Effector memory CD4-positive, alpha-beta T cell (primary cell): ENCODE measurements around the gene RAB40C.

Experiments
- DNase-seq, 3 donors: peaks; one replicate each; pipeline ENCODE4 v3.0.0-alpha.2; 2020
- H3K27ac ChIP-seq: 2 replicates; pipeline ENCODE4 v1.7.0; 2013; ENCODE audit warnings: mild to moderate bottlenecking, low read length, moderate library complexity; ENCODE audit not compliant: insufficient read depth, poor library complexity, severe bottlenecking
- H3K27me3 ChIP-seq: replicated peaks from 2 replicates; pipeline ENCODE4 v1.7.0; 2013; ENCODE audit warnings: mild to moderate bottlenecking, low read length; ENCODE audit not compliant: insufficient read depth, control insufficient read depth, poor library complexity, severe bottlenecking
- H3K36me3 ChIP-seq: 2 replicates; pipeline ENCODE4 v1.7.0; 2013; ENCODE audit warnings: mild to moderate bottlenecking, low read length, moderate library complexity; ENCODE audit not compliant: control insufficient read depth, insufficient read depth
- H3K4me1 ChIP-seq: 2 replicates; pipeline ENCODE4 v1.7.0; 2013; ENCODE audit warnings: low read length, mild to moderate bottlenecking; ENCODE audit not compliant: control insufficient read depth, insufficient read depth, poor library complexity, severe bottlenecking
- H3K4me3 ChIP-seq: 2 replicates; pipeline ENCODE4 v1.7.0; 2013; ENCODE audit warnings: low read length, low read depth, mild to moderate bottlenecking; ENCODE audit not compliant: insufficient read depth, poor library complexity, severe bottlenecking
- H3K9me3 ChIP-seq: 2 replicates; pipeline ENCODE4 v1.7.0; 2013; ENCODE audit warnings: mild to moderate bottlenecking, low read length, moderate library complexity; ENCODE audit not compliant: control insufficient read depth

The RAB40C gene

DNA sequence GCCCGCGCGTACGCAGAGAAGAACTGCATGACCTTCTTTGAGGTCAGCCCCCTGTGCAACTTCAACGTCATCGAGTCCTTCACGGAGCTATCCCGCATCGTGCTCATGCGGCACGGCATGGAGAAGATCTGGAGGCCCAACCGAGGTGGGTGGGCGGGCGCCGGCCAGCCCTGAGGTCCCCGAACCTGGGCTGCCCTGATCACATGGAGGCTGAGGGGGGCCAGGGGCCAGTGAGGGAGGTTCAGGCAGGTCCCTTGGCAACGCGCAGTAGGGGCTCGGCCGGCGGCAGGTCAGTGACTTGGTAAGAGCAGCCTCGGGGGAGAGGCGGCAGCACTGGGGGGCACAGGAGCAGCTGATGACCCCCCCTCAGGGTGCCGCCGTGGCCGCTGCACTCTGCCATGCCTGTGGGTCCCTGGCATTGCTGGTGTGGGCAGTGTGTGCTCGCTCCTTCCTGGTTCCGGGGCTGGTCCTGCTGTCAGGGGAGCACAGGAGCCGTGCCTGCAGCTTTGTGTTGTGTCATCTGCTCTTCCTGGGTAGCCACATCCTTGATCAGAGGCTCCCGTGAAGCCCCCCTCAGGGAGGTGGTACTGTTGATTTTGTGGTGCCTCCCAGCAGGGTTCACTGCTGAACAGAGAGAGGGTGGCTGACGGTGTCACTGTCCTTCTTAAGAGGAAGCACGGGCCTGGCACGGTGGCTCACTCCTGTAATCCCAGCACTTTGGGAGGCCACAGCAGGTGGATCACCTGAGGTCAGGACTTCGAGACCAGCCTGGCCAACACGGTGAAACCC lies 36.3 kb downstream of the RAB40C start:
- Histone ChIP-seq H3K4me3 (no peak overlapping the region), H3K36me3 (peaks cover 11% of the 10 kb centered on the region), H3K4me1 (no peaks in the 10 kb centered on the region), H3K9me3 (no peaks in the 10 kb centered on the region), H3K27ac (no peak overlapping the region), H3K27me3 (no peaks in the 10 kb centered on the region)
- DNase-seq: no peak

DNA sequence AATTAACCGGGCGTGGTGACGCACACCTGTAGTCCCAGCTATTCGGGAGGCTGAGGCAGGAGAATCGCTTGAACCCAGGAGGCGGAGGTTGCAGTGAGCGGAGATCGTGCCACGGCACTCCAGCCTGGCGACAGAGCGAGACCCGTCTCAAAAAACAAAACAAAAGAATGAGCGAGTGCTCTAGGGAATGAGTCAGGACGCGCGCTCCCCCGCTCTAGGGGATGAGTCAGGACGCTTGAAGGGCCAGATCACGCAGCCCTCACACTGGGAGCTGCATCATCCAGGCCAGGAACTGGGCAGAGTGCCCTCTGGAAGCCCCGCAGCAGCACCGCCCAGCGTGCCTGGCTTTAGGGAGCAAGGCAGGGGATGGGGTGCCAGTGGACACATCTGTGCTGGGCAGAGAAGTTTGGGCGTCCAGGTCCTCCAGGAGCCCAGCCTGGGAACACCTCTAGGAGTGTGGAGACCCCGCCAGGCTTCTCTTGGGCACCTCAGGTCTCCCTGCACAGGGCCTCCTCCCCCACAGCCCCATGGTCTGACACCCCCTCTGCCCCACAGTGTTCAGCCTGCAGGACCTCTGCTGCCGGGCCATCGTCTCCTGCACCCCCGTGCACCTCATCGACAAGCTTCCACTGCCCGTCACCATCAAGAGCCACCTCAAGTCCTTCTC lies 37.1 kb downstream of the RAB40C start:
- no peaks in the 10 kb centered on the region for H3K4me1 ChIP-seq
- no peak overlapping the region for H3K4me3 ChIP-seq
- H3K9me3 ChIP-seq: no peaks in the 10 kb centered on the region
- no peak overlapping the region for H3K27ac ChIP-seq
- peaks cover 11% of the 10 kb centered on the region for H3K36me3 ChIP-seq
- H3K27me3 ChIP-seq: no peaks in the 10 kb centered on the region
- no peak for DNase-seq

DNA sequence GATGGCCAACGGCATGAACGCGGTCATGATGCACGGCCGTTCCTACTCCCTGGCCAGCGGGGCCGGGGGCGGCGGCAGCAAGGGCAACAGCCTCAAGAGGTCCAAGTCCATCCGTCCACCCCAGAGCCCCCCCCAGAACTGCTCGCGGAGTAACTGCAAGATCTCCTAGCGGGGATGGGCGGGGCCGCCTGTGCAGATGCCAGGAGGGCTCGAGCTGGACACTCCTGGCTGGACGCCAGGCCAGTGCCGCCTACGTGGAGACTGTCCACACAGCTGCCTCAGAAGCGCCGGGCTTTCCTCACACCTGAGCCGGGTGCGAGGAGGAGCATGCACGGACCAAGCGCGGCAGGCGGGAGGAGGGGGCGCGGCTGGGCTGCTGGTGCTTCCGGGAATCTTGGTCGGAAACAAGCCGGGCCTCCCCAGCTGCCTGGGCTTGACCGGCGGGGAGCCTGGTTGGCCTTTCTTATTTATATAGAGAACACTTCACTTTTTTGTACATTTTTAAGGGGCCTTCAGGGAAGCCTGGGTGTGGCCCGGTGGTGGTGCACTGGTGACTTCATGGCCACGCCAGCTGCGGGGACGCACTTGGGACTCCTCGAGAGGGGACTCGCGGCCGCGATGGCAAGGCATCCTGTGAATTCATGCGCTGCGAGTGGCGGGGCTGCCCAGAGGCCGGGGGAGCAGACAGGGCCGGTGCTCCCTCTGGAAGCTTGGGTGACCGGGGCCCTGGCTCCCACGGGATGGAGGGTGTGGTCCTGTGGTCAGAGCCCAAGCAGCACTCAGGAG lies 37.8 kb downstream of the RAB40C start:
- DNase-seq: no peak
- no peaks in the 10 kb centered on the region for H3K9me3 ChIP-seq
- H3K27ac ChIP-seq: no peak overlapping the region
- no peak overlapping the region for H3K4me3 ChIP-seq
- H3K36me3 ChIP-seq: peaks cover 11% of the 10 kb centered on the region
- no peaks in the 10 kb centered on the region for H3K4me1 ChIP-seq
- H3K27me3 ChIP-seq: no peaks in the 10 kb centered on the region

DNA sequence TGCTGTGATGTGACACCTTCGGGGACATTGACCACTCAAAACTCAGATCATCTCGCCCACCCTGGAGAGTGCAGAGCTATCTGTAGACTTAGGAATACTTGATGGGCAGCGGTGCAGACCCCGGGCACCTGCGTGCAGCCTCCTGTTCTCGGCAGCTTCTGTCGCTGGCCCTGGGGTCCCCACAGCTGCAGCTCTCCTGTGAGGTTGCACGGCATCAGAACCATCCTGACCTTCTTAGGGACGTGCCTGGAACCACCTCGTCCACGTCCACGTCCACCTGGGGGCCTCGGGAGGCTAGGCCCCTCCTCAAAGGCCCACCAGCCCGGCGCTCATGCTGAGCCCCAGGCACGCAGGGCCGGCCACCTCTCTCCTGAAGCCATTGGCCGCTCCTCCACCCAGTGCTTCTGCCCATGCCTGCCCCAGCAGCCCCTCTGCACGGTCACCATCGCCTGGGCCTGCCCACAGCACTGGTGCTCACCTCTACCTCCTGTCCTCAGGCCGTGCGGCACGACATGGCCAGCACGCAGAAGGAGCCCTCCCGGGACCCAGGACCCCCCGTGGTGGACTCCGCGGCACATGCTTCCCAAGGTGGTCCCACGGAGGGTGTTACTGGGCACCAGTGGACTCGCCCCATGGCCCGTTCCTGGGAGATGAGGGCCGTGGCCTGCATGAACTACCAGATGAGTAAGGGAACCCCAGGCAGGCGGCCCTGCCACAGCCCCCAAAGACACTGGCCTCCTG lies 38.6 kb downstream of the RAB40C start:
- H3K4me3 ChIP-seq: no peak overlapping the region
- DNase-seq: no peak
- H3K9me3 ChIP-seq: no peaks in the 10 kb centered on the region
- no peak overlapping the region for H3K27ac ChIP-seq
- H3K27me3 ChIP-seq: no peaks in the 10 kb centered on the region
- peaks cover 11% of the 10 kb centered on the region for H3K36me3 ChIP-seq
- H3K4me1 ChIP-seq: no peaks in the 10 kb centered on the region

DNA sequence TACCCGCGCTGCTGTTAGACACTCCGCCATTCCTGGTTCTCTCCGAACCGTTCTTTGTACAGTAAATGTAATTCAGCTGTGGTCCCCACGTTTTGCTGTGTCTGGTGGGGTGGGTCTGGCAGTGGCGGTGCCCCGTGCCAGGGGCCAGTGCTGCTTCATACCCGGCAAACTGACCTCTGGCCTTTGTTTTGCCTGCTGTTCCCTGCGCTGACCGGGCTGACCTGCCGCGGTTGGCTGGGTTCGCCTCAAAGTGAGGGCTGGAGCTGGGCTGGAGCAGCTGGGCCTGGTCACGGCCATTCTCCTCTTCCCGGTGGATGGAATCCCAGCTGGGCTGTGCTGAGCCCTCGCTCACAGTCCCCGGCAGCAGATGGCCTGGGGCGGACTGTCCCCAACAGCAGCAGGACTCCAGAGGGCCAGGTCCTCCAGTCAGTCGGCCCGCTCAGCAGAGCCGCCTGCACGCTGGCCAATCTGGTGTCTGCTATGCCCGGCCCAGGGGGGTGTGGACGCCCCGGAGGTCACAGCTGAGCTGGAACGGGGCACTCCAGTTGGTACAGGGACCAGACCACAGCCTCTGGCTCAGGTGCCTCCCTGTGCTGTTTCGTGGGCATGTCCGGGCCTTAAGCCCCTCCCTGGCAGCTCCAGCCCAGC lies 39.4 kb downstream of the RAB40C start:
- DNase-seq: no peak
- Histone ChIP-seq H3K27ac (no peak overlapping the region), H3K27me3 (no peaks in the 10 kb centered on the region), H3K36me3 (peaks cover 11% of the 10 kb centered on the region), H3K4me1 (no peaks in the 10 kb centered on the region), H3K4me3 (no peak overlapping the region), H3K9me3 (no peaks in the 10 kb centered on the region)

DNA sequence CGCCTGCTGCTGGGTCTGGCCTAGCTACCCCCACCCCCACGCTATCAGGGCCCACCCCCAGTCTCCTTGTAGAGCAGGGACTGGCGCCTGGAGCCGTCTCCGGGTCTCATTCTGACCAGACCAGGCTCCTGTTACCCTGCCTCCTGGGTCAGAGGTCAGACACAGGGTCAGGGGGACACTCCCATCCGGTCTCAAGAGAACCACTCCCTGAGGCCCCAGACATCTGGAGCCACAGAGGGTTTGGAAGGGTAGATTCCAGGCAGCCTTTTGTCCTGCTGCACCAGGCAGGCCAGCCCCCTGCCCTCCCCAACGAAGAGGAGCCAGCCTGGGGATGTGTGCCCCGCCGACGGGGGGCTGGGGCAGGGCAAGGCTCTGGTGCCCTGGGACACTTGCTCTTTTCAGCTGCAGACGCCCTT lies 40.0 kb downstream of the RAB40C start:
- DNase-seq: no peak
- Histone ChIP-seq H3K4me3 (no peak overlapping the region), H3K27ac (no peak overlapping the region), H3K9me3 (no peaks in the 10 kb centered on the region), H3K36me3 (peaks cover 11% of the 10 kb centered on the region), H3K27me3 (no peaks in the 10 kb centered on the region), H3K4me1 (no peaks in the 10 kb centered on the region)

DNA sequence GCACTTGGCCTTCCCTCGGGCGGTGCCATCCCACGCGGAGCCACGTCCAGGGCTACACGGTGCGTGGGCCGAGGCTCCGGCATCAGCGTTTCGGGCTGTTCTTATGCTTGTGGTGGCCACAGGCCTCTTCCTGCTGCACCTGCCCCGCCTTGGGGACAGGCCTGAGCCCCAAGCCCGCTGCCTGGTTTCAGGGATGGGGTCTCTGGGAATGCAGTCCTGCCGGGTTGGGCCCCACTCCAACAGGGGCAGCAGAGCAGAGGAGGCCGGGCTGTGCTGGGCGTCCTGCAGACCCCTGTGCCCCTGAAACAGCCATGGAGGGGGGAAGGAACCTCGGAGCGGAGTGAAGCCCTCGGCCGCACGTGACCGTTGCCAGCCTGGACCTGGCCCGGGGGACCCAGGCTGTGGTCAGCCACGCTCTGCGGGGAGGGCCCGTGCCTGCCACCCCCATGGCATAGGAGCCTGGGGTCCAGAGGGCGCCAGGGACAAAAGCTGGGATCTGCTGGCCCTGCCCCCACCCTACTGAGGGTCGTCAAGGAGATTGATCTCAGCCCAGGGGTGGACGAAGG lies 40.5 kb downstream of the RAB40C start:
- H3K4me3 ChIP-seq: no peak overlapping the region
- H3K9me3 ChIP-seq: no peaks in the 10 kb centered on the region
- peaks cover 5% of the 10 kb centered on the region for H3K4me1 ChIP-seq
- no peak overlapping the region for H3K27ac ChIP-seq
- no peaks in the 10 kb centered on the region for H3K27me3 ChIP-seq
- no peak for DNase-seq
- peaks cover 11% of the 10 kb centered on the region for H3K36me3 ChIP-seq

DNA sequence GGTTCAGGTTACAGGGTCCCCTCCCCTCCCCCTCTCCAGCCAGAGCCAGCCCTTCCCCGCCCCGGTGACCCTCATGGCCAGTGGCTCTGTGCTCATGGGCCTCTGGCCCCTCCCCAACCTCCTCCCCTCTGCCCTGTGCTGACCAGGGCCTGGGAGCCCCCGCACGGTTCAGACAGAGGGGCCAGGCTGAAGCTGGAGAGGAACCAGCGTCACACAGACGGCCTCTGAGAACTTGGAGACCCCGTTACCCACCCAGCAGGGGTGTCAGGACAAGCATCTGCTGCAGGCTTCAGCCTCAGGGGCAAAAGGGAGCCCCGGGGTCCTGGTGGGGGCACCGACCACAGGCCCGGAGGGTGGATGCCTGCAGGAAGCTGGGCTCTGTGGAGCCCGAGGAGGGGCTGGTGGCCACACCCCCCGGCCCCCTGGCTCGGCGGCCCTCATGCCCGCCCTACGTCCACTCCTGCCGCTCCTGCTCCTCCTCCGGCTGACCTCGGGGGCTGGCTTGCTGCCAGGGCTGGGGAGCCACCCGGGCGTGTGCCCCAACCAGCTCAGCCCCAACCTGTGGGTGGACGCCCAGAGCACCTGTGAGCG lies 41.0 kb downstream of the RAB40C start, which contains the start of gene WFIKKN1:
Gene WFIKKN1, plus strand, starts transcription at position 171 of the 591 bp plus-strand sequence. Its CDS starts 269 bp downstream, at position 440.
- H3K4me3 ChIP-seq: no peak within 1 kb of the TSS
- H3K4me1 ChIP-seq: peaks cover 11% of the 10 kb centered on the region
- no peak for DNase-seq
- H3K27me3 ChIP-seq: no peaks in the 10 kb centered on the region
- H3K36me3 ChIP-seq: peaks cover 11% of the 10 kb centered on the region
- no peak within 1 kb of the TSS for H3K27ac ChIP-seq
- H3K9me3 ChIP-seq: no peaks in the 10 kb centered on the region
